ENCODE measurements around the gene SLC66A3.

SLC66A3 gene

DNA sequence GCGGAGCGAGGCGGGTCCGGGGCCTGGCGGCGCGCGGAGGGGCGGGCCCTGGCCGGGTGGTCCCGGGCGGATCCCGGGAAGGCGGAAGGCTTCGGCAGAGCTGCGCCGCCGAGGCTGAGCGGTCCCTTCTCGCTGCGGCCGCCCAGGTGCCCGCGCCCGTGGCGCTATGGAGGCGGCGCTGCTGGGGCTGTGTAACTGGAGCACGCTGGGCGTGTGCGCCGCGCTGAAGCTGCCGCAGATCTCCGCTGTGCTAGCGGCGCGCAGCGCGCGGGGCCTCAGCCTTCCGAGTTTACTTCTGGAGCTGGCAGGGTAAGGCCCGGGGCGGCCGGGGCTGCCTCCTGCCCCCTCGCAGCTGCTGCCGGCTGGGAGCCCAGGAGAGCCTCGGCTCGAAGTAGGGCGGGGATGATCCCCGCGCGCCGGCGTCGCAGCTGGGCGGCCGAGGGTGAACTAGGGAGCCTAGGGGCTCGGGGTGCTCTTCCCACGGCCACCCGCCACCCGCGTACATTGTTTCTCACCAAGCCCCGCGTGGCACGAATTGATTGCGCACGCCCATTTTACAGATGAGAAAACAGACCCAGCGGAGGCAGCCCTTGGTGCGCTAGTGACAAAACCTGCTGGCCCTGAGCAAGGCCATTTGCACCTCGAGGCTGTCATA is at the start of gene SLC66A3:
Gene SLC66A3 (plus strand): TSS at position 87 of the 655 bp plus-strand sequence. CDS start 80 bp downstream, at position 167.
- DNase-seq (ENCODE audit: low read depth, low spot score): peak; percentile 58

DNA sequence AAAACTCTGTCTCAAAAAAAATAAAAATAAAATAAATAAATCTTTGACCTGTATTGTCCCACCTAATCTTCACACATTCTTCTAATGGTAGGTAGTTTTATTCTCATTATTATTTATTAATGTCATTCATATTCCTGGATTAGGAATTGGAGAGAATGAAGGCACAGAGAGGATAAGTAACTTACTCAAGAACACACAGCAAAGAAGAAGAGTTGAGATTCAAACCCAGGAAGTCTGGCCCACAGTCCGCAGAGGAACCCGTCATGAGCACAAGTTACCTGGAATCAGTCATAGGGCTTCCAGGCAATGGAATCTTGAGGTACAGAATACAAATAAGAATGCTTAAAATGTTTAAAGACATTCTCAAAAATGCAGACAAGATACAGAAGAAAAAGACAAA is 46.3 kb upstream of the SLC66A3 start:
- no peak for DNase-seq (ENCODE audit: low read depth, low spot score)

DNA sequence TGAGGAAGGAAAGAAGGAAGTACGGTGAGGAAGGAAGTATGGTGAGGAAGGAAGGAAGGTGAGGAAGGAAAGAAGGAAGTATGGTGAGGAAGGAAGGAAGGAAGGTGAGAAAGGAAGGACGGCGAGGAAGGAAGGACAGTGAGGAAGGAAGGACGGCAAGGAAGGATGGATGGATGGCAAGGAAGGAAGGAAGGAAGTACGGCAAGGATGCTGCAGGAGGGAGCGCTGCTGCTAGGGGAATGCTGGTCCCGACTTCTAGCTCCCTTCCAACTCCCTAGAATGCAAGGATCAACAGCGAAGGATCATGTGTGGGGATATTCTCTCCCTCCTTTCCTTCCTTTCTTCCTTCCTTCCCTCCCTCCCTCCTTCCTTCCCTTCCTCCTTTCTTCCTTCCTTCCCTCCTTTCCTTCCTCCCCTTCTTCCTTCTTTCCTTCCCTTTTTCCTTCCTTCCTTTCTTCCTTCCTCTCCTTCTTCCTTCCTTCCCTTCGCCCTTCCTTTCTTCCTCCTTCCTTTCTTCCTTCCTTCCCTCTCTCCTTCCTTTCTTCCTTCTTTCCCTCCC is 42.3 kb upstream of the SLC66A3 start:
- DNase-seq (ENCODE audit: low read depth, low spot score): no peak

DNA sequence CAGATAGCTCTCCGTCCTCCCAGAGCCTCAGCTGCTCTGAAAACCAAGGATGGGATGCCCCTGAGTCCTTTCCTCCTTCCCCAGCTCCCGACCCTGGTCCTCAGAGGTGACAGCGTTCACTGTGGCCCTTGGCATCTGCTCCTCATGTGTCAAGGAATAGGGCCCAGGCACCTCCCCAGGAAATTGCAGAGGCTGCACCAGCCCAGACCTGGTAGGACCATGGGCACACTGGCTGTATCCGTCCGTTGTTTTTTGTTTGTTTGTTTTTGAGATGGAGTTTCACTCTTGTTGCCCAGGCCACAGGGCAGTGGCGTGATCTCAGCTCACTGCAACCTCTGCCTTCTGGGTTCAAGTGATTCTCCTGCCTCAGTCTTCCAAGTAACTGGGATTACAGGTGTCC is 37.5 kb upstream of the SLC66A3 start:
- DNase-seq (ENCODE audit: low read depth, low spot score): no peak

DNA sequence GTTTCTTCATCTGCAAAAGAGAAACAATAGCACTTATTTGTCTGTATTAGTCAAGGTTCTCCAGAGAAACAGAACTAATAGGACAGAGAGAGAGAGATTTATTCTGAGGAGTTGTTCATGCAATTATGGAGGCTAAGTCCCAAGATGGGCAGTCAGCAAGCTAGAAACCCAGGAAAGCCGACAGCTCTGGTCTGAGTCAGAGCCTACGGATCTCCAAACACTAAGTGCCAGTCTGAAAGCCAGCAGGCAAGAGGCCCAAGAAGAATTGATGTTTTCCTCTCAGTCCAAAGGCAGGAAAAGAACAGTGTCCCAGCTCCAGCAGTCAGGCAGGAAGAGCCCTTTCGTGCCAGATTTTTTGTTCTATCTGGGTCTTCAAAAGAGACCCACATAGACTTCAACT is 36.5 kb upstream of the SLC66A3 start:
- DNase-seq (ENCODE audit: low read depth, low spot score): no peak

DNA sequence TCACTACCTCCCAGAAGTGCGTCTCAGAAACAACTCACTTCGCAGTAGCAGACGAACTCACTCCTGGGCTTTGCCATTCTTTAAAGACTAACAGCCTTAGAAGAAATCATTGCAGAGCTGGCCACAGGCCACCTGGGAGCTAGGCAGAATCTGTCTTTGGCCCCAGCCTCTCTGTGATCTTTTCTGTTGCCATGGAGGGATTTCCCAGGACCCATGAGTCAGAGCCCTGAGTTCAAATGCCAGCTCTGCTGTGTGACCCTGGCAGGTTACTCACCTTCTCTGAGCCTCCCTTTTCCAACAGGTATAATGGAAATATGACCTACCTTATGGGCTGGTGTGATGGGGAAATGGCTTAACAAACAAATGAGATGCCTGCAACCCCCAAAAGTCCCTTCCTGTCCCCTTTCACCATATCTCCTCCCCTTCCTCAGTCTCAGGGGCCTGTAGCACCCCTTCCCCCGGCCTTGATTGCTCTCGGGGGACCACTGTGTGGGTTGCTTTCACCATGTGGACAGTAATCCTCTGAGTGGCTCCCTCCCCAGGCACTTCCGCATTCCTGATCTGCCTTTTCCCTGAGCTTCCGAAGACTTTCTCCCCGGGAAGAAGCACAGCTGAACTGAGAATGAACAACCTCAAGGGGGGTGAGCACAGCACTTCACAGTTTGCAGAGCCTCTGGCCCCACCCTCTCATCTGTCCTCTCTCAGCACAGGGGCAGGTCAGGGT is 34.0 kb upstream of the SLC66A3 start:
- DNase-seq (ENCODE audit: low read depth, low spot score): no peak

DNA sequence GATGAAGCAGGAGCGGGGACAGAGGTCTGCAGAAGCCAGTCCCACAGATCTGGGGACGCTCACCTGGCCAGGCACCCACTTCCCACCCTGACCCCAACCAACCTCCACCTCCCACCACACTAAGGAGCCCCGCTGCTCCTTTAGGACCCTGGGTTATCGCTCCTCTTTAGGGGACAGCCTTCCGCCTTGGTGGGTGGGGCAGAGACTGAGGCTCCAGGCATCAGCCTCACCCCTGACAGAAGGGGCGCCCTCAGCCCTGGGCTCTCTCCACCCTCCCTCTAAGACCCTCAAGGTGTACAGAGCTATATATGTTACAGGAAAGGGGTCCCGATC is 33.5 kb upstream of the SLC66A3 start:
- DNase-seq (ENCODE audit: low read depth, low spot score): no peak

DNA sequence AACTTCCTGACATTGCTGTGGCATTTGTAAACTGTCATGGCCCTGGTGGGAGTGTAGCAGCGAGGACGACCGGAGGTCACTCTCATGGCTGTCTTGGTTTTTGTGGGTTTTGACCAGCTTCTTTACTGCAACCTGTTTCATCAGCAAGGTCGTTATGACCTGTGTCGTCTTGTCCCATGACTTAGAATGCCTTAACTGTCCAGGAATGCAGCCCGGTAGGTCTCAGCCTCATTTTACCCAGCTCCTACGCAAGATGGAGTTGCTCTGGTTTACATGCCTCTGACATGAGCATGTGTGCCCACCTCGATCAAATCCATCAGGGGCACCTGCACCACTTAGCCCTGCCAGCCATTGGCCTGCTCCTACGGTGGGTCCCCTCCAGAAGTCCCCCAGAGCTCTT is 32.9 kb upstream of the SLC66A3 start:
- no peak for DNase-seq (ENCODE audit: low read depth, low spot score)

DNA sequence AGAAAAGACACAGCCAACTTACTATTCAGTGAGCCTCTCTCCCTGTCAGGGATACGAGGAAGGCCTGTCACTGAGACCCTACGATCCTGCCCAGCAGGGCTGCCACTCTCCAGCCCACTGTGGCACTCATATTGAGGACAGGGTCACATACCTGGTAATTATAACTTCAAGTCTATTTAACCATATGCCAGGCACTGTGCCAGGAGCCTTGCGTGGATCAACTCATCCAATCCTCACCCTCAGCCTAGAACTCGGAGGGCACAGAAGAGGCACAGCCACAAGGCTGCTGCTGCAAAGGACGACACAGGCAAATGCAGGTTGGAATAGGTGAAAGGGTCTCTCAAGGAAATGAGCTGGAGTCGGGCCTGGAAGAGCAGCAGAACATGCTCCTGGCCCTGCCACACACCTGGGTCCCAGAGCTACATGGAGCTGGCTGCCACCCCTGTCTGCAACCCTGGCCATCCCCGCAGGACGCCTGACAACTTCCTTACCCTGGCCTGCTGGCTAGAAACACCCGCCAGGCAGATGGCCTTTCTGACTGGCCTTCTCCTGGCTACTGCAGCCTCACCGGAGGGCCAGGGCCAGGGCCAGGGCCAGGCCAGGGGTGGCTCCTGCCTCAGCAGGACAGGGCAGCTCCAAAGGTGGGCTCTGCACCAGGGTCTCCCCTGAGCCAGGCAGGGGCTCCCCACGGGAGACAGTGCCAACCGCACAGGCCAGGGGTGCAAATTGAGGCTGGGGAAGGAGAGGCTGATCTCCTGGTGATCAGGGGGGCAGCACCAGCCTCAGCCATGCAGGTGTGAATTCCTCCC is 32.1 kb upstream of the SLC66A3 start:
- DNase-seq (ENCODE audit: low read depth, low spot score): no peak

DNA sequence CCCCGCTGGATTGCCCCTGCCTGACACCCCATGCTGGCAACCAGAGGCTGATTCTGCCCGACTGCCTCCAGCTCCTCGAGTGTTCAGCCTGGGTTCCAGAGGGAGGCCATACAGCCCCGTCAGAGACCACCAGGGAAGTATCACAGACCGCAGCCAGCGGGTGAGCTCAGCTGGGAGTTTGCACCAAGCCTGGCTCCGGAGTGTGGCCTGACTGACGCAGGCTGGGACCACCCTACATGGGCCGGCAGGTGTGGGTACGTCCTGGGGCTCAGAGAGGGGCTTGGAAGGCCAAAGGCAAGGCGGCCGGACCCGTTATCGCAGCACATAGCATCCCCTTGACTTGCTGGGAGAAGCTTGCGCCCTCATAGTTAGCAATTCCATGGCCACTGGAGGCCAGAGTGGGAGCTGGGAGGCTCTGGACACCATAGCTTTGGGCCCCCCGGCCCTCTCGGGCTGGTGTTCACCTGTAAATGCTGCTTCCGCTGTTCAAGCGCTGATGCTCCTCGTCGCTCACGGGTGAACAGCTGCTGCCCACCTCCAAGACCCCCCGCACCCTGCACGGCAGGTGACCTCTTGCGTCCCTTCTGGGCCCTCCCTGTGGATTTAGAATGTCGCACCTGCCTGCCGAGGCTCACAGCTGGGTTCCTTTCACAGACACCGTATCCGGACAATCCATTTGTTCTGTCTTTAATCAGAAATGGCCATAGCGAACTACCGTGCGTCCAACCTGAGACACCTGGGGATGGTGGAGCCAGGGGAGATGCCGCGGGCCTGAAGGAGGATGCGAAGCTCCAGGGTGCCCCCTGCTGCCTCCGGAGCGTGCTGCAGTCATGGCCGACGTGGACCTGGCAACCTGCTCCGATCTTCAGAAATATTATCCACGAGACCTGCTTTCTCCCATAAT is 31.2 kb upstream of the SLC66A3 start:
- DNase-seq (ENCODE audit: low read depth, low spot score): no peak

DNA sequence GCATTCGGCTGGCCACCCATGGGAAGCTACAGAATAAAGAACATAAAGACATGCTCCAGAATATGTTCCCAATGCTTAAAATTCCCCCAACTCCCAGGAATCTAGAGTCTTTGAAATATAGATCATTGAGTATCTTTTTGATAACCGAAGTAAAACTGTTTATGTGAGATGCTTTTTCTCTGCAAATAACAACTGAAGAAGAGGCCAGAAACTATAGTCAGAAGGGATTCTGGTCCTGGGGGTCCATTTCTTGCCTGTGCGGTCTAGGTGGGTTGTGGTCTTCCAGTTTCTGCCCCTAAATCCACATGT is 30.6 kb upstream of the SLC66A3 start:
- DNase-seq (ENCODE audit: low read depth, low spot score): no peak

DNA sequence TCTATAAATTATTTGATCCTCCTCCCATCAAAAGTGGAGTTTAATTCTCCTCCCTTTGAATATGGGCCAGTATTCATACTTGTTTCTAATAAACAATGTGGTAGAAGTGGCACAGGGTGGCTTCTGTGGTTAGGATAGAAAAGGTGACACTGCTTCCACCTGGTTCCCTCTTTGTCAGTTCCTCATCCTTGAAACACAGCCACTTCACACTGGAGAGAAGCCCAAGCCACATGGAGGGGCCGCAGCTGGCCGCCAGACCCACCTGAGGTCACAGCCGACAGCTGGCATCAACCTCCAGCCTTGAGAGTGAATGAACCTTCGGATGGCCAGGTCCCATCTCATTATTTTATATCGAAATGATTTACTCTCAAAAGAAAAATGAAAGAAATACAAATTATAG is 27.5 kb upstream of the SLC66A3 start:
- no peak for DNase-seq (ENCODE audit: low read depth, low spot score)

DNA sequence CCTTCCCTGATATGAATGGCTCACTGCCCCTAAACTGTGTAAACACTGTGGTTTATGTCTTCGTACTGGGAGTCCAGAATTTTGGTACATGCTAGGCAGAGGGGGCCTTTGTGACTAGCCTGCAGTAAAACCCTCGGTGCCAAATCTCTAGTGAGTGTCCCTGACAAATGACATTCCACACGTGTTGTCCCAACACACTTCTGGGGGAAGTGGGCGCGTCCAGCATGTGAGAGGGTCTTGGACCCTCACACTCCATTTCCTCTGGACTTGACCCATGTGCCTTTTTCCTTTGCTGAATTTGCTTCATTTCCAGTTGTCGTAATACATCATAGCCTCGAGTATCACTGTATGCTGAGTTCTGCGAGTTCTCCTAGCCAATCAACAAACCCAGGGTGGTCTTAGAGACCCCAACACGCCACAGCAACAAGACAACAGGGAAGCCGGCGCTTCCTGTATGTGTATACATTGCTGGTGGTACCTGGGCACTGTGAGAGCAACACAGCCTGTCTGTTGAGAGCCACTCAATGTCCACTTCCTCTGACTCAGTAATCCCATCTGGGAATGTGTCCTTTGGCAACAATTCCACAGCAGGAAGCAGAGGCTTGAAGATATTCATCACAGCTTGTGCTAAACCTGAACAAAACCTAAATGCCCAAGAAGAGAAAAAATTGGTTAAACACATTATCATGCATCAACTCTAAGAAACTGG is 26.9 kb upstream of the SLC66A3 start:
- no peak for DNase-seq (ENCODE audit: low read depth, low spot score)

DNA sequence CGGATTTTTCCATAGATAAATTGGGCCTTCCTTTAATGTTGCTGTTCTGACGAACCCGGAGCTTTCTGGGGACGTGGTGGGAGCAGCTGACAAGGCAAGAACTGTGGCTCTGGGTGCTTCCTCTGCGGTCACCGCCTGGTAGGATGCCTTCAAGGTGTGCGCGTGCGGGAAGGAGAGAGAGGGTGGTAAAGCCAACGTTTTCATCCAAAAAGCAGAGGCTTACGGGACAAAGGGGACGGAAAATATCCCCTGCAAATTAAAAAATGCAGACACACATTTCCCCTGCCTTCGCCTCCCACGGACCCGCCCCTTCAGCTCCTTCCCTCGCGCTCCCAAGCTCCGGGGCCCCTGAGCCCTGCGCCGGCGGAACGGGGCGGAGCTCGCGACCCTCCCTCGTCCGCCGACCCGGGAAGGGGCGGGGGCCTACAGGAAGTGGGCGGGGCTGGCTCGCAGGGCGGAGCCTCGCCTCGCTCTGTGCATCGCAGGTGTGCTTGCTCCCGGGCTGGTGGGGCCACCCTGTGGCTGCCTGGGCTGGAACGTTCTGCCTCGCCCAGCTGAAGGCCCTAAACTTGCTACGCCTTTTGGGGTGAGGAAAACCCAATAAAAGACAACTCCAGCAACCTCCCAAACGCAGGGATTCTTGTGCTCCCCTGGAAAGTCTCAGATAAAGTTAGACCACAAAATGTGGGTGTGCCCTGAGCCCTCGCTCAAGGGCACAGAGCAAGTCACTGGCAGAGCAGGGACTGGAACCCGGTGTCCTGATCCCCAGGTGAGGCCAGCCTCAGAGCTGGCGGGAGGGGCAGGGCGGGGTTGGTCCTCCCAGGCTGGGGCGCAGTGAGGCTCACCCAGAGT is 25.4 kb upstream of the SLC66A3 start:
- DNase-seq (ENCODE audit: low read depth, low spot score): no peak

DNA sequence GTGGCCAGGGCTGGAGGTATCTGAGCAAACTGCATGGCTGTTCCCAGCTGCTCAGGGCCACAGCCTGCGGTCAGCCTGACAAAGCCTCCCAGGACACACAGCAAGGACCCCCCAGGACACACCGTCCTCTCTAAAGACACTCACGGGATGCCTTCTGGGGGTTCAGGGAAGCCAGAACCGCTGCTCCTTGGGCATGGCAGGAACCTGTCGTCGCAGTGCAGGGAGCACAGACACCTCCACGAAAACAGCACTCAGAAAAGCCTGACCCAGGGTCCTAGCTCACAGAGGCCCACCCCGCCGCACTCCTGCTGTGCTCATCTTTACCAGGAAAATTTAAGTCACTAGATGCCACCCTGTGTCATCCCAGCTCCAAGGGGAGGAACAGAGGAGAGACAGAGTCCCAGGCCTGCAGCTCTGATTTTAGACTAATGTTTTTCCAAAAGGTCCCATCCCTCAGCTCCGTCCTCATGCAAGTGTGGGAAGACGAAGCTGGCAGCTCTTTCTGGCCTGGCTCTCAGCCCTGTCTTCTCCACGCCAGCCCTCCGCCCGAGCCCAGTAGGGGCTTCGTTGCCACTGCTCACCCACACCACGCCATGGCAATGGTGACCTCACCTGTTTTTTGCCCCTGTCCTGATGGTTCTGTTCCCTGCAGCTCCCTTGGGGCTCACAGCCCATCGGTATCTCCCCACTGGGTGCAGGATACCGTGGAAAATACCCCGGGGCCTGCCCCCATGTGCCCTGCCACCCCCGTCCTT is 23.9 kb upstream of the SLC66A3 start:
- DNase-seq (ENCODE audit: low read depth, low spot score): no peak

DNA sequence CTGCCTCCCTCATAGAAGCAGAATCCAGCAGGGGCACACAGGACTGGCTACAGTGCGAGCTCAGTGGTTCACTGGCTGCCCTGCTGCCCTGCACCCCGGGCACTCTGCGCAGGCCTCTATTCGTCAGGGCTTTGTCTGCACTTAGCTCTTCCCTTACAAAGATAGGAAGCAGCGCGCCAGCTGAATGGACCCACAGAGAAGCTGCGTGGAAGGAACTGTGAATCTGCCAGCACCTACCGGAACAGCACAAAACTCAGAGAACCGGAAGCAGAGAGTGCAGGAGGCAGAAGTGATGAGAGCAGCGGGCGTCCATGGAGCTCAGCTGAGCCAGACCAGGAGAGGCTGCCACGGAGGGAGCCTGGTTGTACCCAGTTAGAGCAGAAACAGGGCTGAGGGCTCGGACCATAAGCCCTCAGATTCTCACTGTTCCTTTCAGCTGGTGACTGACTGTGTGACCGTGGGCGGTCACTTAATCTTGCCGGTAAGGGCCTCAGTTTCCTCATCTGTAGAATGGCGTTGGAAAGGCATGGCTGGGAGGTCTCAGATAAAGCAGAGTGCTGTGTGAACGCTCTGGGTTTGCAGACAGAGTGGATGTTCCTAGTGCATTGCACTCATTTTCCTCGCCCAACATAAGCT is 23.1 kb upstream of the SLC66A3 start:
- DNase-seq (ENCODE audit: low read depth, low spot score): no peak

DNA sequence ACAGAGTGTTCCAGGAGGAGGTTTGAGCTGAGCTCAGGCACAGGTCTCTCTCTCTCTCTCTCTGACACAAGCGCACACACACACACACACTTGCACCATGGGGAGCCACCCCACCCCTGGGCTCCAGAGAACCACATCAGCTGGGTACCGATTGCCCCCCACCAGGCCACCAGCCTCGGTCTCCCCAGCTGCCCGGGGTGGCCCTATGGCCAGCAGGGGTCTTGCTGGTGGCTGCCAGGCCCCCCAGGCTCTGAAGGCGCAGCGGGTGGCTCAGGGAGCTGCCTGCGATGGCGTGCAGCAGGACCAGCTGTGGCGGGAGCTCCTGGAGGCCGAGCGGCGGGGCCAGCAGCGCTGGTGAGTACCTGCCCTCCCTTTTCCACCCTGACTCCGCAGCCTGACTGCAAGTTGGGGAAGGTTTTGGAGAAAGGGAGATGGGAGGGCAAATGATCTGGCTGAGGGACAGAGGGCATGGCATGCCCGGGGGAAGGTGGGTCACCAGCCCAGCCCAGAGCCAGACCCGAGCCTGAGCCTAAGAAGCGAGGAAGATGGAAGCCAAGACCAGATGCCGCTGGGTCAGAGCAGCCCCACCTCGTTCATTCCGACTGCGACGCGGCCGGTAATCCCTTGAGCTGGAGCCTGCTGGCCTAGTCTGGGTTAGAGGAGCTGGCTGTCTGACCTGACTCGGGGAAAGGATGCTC is 21.9 kb upstream of the SLC66A3 start:
- no peak for DNase-seq (ENCODE audit: low read depth, low spot score)

DNA sequence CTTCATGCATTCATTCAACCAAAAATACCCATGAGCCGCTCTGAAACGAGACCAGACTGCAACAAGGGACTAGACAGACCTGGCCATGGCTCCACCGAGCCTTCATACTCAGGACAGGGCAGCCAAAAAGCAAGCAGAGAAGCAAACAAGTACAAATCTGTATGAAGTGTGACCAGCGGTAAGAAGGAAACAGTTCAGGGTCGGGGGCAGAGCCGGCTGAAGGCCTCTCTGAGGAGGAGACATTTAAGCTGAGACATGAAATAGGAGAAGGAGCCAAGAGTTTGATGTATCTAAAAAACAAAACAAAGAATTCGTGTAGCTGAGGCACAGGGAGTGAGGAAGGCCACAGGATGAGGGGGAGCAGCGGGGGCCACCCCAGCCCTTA is 21.3 kb upstream of the SLC66A3 start:
- no peak for DNase-seq (ENCODE audit: low read depth, low spot score)
